HL-60 (cell line): ENCODE results near the gene CSTF1.

ENCODE experiments used
- CTCF ChIP-seq: IDR thresholded peaks from one replicate; pipeline ENCODE4 v1.5.1; 2011; ENCODE audit warnings: low read length, control low read depth, inconsistent platforms; ENCODE audit not compliant: insufficient read depth
- GABPA ChIP-seq: IDR thresholded peaks from 2 replicates; pipeline ENCODE4 v1.6.1; 2012; ENCODE audit warnings: low read depth

GRCh38 chr20:56347628-56348304 is 44.7 kb upstream of the CSTF1 start:
- no peak for TF ChIP-seq CTCF
- no peak for TF ChIP-seq GABPA
